AG04449 (cell line): Measurements from ENCODE around the gene ARTN.

Experiments
- CTCF ChIA-PET: fragments of 350-600 bp; formaldehyde crosslinking; extraction: SDS; loops from one replicate; lab custom pipeline; 2021; ENCODE audit warnings: antibody characterized with exemption; lab: Yijun Ruan, JAX
- POLR2A ChIA-PET: fragments of 400-600, 350-600 bp; formaldehyde crosslinking; extraction: SDS; loops from one replicate; lab custom pipeline; 2020; ENCODE audit warnings: antibody characterized with exemption, inconsistent platforms; lab: Yijun Ruan, JAX
- DNase-seq: peaks from one replicate; pipeline ENCODE4 v3.0.0-alpha.2; 2010; ENCODE audit warnings: low read depth, low spot score
- H3K4me3 ChIP-seq: 2 replicates; pipeline ENCODE4 v1.5.1; 2011; ENCODE audit warnings: low read depth, mild to moderate bottlenecking, control low read depth, low read length
- TF ChIP-seq, protein P1 (sequence below): IDR thresholded peaks from one replicate; pipeline ENCODE4 v1.5.1; 2011; ENCODE audit warnings: mild to moderate bottlenecking, moderate library complexity, low read length, control low read depth, inconsistent platforms; ENCODE audit not compliant: insufficient read depth; ENCODE audit errors: missing control alignments

The ARTN gene

DNA sequence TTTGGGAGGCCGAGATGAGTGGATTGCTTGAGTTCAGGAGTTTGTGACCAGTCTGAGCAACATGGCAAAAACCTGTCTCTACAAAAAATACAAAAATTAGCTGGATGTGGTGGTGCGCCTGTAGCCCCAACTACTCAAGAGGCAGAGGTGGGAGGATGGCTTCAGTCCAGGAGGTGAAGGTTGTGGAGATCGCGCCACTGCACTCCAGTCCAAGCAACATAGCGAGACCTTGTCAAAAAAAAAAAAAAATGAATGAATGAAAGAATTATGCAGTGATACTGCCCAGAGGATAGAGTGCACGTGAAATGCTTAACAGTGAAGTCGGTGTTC lies 35.8 kb downstream of the ARTN start:
- peak overlapping the region; percentile 25; the same call in 1 of the 2 replicates for H3K4me3 ChIP-seq
- CTCF ChIA-PET: interaction anchor here (1.0 to 8.7 kb wide), 4 partner anchors 10 to 204 kb away, joined by 3 to 71 read pairs (median 8); partner anchors contain the start of gene IPO13
- POLR2A ChIA-PET: interaction anchor here (0.6 to 1.0 kb wide), 2 partner anchors 9 to 839 kb away, joined by 4 read pairs; partner anchors contain the start of genes B4GALT2 and BTBD19
- TF ChIP-seq, protein P1, sequence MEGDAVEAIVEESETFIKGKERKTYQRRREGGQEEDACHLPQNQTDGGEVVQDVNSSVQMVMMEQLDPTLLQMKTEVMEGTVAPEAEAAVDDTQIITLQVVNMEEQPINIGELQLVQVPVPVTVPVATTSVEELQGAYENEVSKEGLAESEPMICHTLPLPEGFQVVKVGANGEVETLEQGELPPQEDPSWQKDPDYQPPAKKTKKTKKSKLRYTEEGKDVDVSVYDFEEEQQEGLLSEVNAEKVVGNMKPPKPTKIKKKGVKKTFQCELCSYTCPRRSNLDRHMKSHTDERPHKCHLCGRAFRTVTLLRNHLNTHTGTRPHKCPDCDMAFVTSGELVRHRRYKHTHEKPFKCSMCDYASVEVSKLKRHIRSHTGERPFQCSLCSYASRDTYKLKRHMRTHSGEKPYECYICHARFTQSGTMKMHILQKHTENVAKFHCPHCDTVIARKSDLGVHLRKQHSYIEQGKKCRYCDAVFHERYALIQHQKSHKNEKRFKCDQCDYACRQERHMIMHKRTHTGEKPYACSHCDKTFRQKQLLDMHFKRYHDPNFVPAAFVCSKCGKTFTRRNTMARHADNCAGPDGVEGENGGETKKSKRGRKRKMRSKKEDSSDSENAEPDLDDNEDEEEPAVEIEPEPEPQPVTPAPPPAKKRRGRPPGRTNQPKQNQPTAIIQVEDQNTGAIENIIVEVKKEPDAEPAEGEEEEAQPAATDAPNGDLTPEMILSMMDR: no peak
- no peak for DNase-seq

DNA sequence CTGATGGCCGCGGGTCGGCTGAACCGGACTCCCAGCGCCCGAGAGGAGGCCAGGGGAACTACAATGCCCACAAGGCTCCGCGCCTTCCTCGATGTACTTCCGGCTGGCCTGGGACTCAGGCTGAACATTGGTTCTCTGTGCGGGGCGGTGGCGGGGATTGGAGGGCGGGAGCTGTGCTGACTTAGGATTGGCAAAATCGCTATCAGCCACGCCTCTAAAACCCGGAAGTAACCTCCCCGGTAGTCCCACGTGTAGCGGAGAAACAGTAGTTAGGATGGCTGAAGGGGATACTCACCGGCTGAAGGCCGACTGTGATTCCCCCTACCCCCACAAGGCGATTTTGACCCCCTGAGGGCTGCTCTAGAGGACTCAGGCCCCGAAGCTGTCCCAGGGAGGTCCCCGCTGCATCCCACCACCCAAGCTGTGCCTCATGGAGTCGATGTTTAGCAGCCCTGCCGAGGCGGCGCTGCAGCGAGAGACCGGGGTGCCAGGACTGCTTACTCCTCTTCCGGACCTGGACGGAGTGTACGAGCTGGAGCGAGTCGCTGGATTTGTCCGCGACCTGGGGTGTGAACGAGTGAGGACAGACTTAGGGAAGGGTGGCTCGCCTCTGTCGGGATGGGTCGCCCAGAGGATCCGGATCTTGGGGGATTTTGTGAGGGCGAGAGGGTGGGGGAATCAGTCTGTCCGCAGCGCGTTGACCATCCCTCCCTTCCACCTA lies 36.3 kb downstream of the ARTN start, which contains the start of gene DPH2:
Gene DPH2 (plus strand): TSS at position 265 of the 721 bp plus-strand sequence. CDS start 166 bp downstream, at position 431.
- ChIA-PET POLR2A (interaction anchor here (0.6 to 1.0 kb wide), 2 partner anchors 9 to 838 kb away, joined by 4 read pairs; partner anchors contain the start of genes B4GALT2 and BTBD19), CTCF (interaction anchor here (1.0 to 8.7 kb wide), 5 partner anchors 11 to 205 kb away, joined by 3 to 71 read pairs (median 5); partner anchors contain the start of gene IPO13)
- peak within 1 kb of the TSS; percentile 97 for H3K4me3 ChIP-seq
- TF ChIP-seq, protein P1: no peak
- peak; percentile 78 for DNase-seq

DNA sequence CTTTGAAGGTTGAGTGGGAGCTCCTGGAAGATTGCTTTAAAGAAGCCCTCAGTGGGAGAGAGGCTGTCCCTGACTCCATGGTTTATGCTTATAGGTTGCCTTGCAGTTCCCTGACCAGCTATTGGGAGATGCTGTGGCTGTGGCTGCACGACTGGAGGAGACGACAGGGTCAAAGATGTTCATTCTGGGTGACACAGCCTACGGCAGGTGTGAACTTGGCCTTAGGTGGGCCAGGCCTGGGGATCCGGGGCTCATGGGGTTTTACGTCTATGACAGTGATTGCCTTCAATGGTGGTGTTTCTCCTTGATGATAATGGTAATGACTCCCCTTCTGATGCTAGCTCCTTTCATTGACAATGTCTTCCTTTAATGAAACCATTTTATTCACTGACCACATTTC lies 36.9 kb downstream of the ARTN start:
- DNase-seq: no peak
- TF ChIP-seq, protein P1: no peak
- peak overlapping the region; percentile 97 for H3K4me3 ChIP-seq
- ChIA-PET POLR2A (no interaction called here), CTCF (interaction anchor here (1.0 to 8.7 kb wide), 4 partner anchors 23 to 205 kb away, joined by 3 to 71 read pairs (median 8); partner anchors contain the start of gene IPO13)

DNA sequence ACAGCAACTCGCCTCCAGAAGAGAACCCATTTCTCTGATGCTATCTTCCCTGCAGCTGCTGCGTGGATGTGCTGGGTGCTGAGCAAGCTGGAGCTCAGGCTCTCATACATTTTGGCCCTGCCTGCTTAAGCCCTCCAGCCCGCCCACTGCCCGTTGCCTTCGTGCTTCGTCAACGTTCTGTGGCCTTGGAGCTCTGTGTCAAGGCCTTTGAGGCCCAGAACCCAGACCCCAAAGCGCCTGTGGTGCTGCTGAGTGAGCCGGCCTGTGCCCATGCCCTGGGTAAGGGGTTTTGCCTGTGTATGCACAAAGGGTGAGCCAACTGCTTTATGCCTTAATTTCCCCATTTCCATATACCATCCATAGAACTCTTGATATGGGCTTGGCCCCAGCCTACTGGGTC lies 37.3 kb downstream of the ARTN start:
- peak overlapping the region; percentile 97 for H3K4me3 ChIP-seq
- TF ChIP-seq, protein P1: no peak
- ChIA-PET POLR2A (no interaction called here), CTCF (interaction anchor here (1.0 to 8.7 kb wide), 4 partner anchors 24 to 206 kb away, joined by 3 to 71 read pairs (median 8); partner anchors contain the start of gene IPO13)
- DNase-seq: no peak

DNA sequence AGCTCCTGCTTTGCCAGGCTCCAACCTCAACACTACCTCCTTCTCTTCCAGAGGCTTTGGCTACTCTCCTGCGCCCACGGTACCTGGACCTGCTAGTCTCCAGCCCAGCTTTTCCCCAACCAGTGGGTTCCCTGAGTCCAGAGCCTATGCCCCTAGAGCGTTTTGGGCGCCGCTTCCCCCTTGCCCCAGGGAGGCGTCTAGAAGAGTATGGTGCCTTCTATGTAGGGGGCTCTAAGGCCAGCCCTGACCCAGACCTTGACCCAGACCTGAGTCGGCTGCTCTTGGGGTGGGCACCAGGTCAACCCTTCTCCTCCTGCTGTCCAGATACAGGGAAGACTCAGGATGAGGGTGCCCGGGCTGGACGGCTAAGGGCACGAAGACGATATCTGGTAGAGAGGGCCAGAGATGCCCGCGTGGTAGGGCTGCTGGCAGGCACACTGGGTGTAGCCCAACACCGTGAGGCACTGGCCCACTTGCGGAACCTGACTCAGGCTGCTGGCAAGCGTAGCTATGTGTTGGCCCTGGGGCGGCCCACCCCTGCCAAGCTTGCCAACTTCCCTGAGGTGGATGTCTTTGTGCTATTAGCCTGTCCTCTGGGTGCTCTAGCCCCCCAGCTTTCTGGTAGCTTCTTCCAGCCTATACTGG lies 37.9 kb downstream of the ARTN start:
- ChIA-PET CTCF (interaction anchor here (1.4 to 8.7 kb wide), 5 partner anchors 24 to 206 kb away, joined by 4 to 71 read pairs (median 9); partner anchors contain the start of gene IPO13), POLR2A (no interaction called here)
- no peak overlapping the region; the same call in 1 of the 2 replicates for H3K4me3 ChIP-seq
- DNase-seq: no peak
- TF ChIP-seq, protein P1: no peak
